ENCODE results near the gene TRIM39. TPM values are rescaled to one million over a fixed set of nuclear protein-coding genes. Genes with fewer than 3 reads are reported as not detected.
A peak's percentile ranks its signal among the peaks of the same experiment; 100 is the strongest.
"Not testable (repeated sequence)": the region's sequence is repeated elsewhere in the genome, so short reads cannot be mapped to it uniquely, and the experiment has no call there.

The TRIM39 gene
- polyA plus RNA-seq (ENCODE audit: insufficient read length in 4 of 4): 10 to 100 TPM in 3 of 4 donors, 1 to 10 TPM in 1; 10.0 to 15.1 (median 13.4) TPM

- DNase-seq (ENCODE audit: low read depth in 4 of 4, low spot score in 3 of 4): peak; percentile 60 to 77 (median 72)
These were observed at the start of gene TRIM39 for GRCh38 chr6:30326526-30327231. TSS of gene TRIM39 (plus strand) at chr6:30326927. CDS start at chr6:30329318, 2,391 bp downstream.

GRCh38 chr6:30280988-30281387 is 45.7 kb upstream of the TRIM39 start:
- not testable (repeated sequence) for DNase-seq (ENCODE audit: low read depth in 4 of 4, low spot score in 3 of 4)

- DNase-seq (ENCODE audit: low read depth in 4 of 4, low spot score in 3 of 4): no peak
These were observed 44.2 kb upstream of the TRIM39 start for GRCh38 chr6:30282522-30282921.

GRCh38 chr6:30283761-30284160 is 43.0 kb upstream of the TRIM39 start:
- DNase-seq (ENCODE audit: low read depth in 4 of 4, low spot score in 3 of 4): no peak

- DNase-seq (ENCODE audit: low read depth in 4 of 4, low spot score in 3 of 4): no peak
These were observed 39.6 kb upstream of the TRIM39 start for GRCh38 chr6:30287139-30287538.

- DNase-seq (ENCODE audit: low read depth in 4 of 4, low spot score in 3 of 4): no peak
These were observed 30.9 kb upstream of the TRIM39 start for GRCh38 chr6:30295837-30296236.

GRCh38 chr6:30304002-30304401 is 22.7 kb upstream of the TRIM39 start:
- no peak for DNase-seq (ENCODE audit: low read depth in 4 of 4, low spot score in 3 of 4)

GRCh38 chr6:30311101-30311500 is 15.6 kb upstream of the TRIM39 start:
- DNase-seq (ENCODE audit: low read depth in 4 of 4, low spot score in 3 of 4): no peak

GRCh38 chr6:30311671-30312070 is 15.1 kb upstream of the TRIM39 start:
- DNase-seq (ENCODE audit: low read depth in 4 of 4, low spot score in 3 of 4): no peak

GRCh38 chr6:30312266-30312665 is 14.5 kb upstream of the TRIM39 start:
- no peak for DNase-seq (ENCODE audit: low read depth in 4 of 4, low spot score in 3 of 4)

GRCh38 chr6:30312676-30313321 is 13.9 kb upstream of the TRIM39 start:
- DNase-seq (ENCODE audit: low read depth in 4 of 4, low spot score in 3 of 4): no peak

GRCh38 chr6:30315156-30315555 is 11.6 kb upstream of the TRIM39 start:
- no peak for DNase-seq (ENCODE audit: low read depth in 4 of 4, low spot score in 3 of 4)

GRCh38 chr6:30317913-30318589 is 8.7 kb upstream of the TRIM39 start:
- no peak for DNase-seq (ENCODE audit: low read depth in 4 of 4, low spot score in 3 of 4)

- DNase-seq (ENCODE audit: low read depth in 4 of 4, low spot score in 3 of 4): no peak
These were observed 7.4 kb upstream of the TRIM39 start for GRCh38 chr6:30319146-30319835.

- no peak for DNase-seq (ENCODE audit: low read depth in 4 of 4, low spot score in 3 of 4)
These were observed 4.9 kb upstream of the TRIM39 start for GRCh38 chr6:30321692-30322388.

GRCh38 chr6:30322527-30323501 is 3.9 kb upstream of the TRIM39 start:
- DNase-seq (ENCODE audit: low read depth in 4 of 4, low spot score in 3 of 4): no peak

- no peak for DNase-seq (ENCODE audit: low read depth in 4 of 4, low spot score in 3 of 4)
These were observed 2.9 kb upstream of the TRIM39 start for GRCh38 chr6:30323806-30324205.

- DNase-seq (ENCODE audit: low read depth in 4 of 4, low spot score in 3 of 4): no peak
These were observed 1.4 kb upstream of the TRIM39 start for GRCh38 chr6:30325150-30325872.
